Activated B cell treated with CpG ODN at 0.5 μM for 24 hours (primary cell): Measurements from ENCODE around the gene GFAP. TPM values are rescaled to one million over a fixed set of nuclear protein-coding genes. Genes with fewer than 3 reads are reported as not detected.

Experiments
- ATAC-seq: fragments of 200-7000 bp; cut with Tn5 transposase; one replicate; pipeline ENCODE4 v1.10.0; 2021; ENCODE audit warnings: low read depth, mild to moderate bottlenecking, moderate library complexity
- CTCF ChIA-PET: fragments of 350-600 bp; sonication (Branson Sonifier 250); formaldehyde crosslinking; loops from one replicate; lab custom pipeline; 2021; ENCODE audit warnings: antibody characterized with exemption; lab: Charles Lee
- POLR2A ChIA-PET: fragments of 350-600 bp; sonication (Branson Sonifier 250); formaldehyde crosslinking; loops from one replicate; lab custom pipeline; 2021; ENCODE audit warnings: antibody characterized with exemption; lab: Charles Lee
- DNase-seq: peaks from one replicate; pipeline ENCODE4 v3.0.0; 2022
- H3K27ac Mint-ChIP-seq: one replicate; pipeline ENCODE4 v1.8.0; 2020; ENCODE audit warnings: mixed read lengths
- H3K27me3 Mint-ChIP-seq: one replicate; pipeline ENCODE4 v1.8.0; 2021; ENCODE audit warnings: mixed read lengths
- H3K36me3 Mint-ChIP-seq: one replicate; pipeline ENCODE4 v1.8.0; 2021; ENCODE audit warnings: low read depth, mixed read lengths
- H3K4me1 Mint-ChIP-seq: one replicate; pipeline ENCODE4 v1.8.0; 2021; ENCODE audit warnings: mixed read lengths
- H3K4me3 Mint-ChIP-seq: one replicate; pipeline ENCODE4 v1.8.0; 2020; ENCODE audit warnings: mild to moderate bottlenecking, mixed read lengths
- H3K9me3 Mint-ChIP-seq: one replicate; pipeline ENCODE4 v1.8.0; 2020; ENCODE audit warnings: mixed read lengths
- intact Hi-C: fragments of 100-400 bp; cut with micrococcal nuclease; formaldehyde crosslinking; loops from one replicate; pipeline ENCODE4 v1.15.1; 2024
- total RNA-seq: library from RNA; stranded (reverse); gene quantifications from 2 replicates; pipeline ENCODE4 v1.2.3, GENCODE V29; 2022
- TF ChIP-seq, protein P1 (sequence below): fragments of 200-600 bp; IDR thresholded peaks from one replicate; pipeline ENCODE4 v1.8.0; 2022; ENCODE audit warnings: antibody characterized with exemption, mild to moderate bottlenecking

The GFAP gene
- total RNA-seq, 1 donor from 2014 or later: not detected

GRCh38 chr17:44905006-44906000, 10.0 kb downstream of the GFAP start:
- DNase-seq (no peak), ATAC-seq (no peak)
- H3K4me3 Mint-ChIP-seq: no peak overlapping the region
- H3K27me3 Mint-ChIP-seq: peaks cover 4% of the 10 kb centered on the region
- H3K27ac Mint-ChIP-seq: no peak overlapping the region
- intact Hi-C loops: no loop called here
- no peaks in the 10 kb centered on the region for H3K9me3 Mint-ChIP-seq
- TF ChIP-seq, protein P1, sequence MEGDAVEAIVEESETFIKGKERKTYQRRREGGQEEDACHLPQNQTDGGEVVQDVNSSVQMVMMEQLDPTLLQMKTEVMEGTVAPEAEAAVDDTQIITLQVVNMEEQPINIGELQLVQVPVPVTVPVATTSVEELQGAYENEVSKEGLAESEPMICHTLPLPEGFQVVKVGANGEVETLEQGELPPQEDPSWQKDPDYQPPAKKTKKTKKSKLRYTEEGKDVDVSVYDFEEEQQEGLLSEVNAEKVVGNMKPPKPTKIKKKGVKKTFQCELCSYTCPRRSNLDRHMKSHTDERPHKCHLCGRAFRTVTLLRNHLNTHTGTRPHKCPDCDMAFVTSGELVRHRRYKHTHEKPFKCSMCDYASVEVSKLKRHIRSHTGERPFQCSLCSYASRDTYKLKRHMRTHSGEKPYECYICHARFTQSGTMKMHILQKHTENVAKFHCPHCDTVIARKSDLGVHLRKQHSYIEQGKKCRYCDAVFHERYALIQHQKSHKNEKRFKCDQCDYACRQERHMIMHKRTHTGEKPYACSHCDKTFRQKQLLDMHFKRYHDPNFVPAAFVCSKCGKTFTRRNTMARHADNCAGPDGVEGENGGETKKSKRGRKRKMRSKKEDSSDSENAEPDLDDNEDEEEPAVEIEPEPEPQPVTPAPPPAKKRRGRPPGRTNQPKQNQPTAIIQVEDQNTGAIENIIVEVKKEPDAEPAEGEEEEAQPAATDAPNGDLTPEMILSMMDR: no peak
- ChIA-PET CTCF (no interaction called here), POLR2A (interaction anchor here (0.5 kb wide), 1 partner anchor 196 kb away, joined by 12 read pairs; no protein-coding TSS in a partner anchor)
- peaks cover 2% of the 10 kb centered on the region for H3K4me1 Mint-ChIP-seq
- no peaks in the 10 kb centered on the region for H3K36me3 Mint-ChIP-seq

DNA sequence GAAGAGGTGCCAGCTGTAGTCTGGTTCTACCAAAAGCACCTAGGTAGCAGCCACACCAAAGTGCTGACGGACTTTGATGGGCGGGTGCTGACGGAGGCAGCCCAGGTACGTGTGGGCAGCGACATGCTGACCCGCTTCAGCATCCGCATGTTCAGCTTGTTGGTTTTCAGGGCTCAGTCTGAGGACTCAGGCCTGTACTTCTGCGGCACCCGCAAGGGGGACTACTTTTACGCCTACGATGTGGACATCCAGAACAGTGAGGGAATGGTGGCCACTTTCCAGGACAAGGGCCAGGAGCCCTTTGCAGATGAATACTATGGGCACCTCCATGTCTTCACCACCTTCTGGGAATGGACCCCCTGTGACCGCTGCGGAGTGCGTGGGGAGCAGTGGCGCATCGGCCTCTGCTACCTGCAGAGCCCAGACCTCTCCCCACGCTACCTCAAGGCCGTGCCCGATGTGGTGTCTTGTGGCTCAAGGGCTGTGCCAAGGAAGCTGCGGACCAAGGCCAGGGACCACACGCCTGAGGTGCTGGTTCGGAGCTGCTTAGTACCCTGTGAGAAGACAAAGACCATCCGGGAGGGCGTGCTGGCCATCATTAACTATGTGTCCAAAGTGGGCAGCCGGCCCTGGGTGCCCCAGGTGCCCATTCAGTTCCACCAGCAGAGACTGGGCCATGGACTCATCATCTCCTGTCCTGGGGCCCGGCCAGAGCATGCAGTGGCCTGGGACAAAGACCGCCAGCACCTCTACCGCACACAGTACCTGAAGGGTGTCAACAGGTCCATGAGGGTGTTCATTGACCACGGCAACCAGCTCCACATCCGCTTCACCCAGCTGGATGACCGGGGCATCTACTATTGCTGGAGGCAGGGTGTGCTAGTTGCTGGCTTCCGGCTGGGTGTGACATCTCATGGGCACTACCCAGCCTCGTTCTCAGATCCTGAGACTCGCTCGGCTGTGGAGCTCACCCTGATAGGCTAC, 11.0 kb downstream of the GFAP start:
- ATAC-seq (no peak), DNase-seq (no peak)
- Mint-ChIP-seq H3K9me3 (no peaks in the 10 kb centered on the region), H3K4me1 (peaks cover 9% of the 10 kb centered on the region), H3K36me3 (peaks cover 2% of the 10 kb centered on the region), H3K27ac (no peak overlapping the region), H3K27me3 (peaks cover 4% of the 10 kb centered on the region), H3K4me3 (no peak overlapping the region)
- intact Hi-C loops: no loop called here
- ChIA-PET CTCF (no interaction called here), POLR2A (interaction anchor here (0.5 kb wide), 2 partner anchors 197 to 425 kb away, joined by 6 to 12 read pairs; no protein-coding TSS in a partner anchor)
- TF ChIP-seq, protein P1: no peak

- TF ChIP-seq, protein P1: no peak
- intact Hi-C loops: no loop called here
- H3K4me3 Mint-ChIP-seq: no peak overlapping the region
- H3K9me3 Mint-ChIP-seq: no peaks in the 10 kb centered on the region
- peaks cover 4% of the 10 kb centered on the region for H3K27me3 Mint-ChIP-seq
- H3K27ac Mint-ChIP-seq: no peak overlapping the region
- H3K36me3 Mint-ChIP-seq: peaks cover 10% of the 10 kb centered on the region
- POLR2A ChIA-PET: no interaction called here
- ATAC-seq (no peak), DNase-seq (no peak)
- peaks cover 18% of the 10 kb centered on the region for H3K4me1 Mint-ChIP-seq
- CTCF ChIA-PET: no interaction called here
Measured at GRCh38 chr17:44903012-44903685, 12.2 kb downstream of the GFAP start.

DNA sequence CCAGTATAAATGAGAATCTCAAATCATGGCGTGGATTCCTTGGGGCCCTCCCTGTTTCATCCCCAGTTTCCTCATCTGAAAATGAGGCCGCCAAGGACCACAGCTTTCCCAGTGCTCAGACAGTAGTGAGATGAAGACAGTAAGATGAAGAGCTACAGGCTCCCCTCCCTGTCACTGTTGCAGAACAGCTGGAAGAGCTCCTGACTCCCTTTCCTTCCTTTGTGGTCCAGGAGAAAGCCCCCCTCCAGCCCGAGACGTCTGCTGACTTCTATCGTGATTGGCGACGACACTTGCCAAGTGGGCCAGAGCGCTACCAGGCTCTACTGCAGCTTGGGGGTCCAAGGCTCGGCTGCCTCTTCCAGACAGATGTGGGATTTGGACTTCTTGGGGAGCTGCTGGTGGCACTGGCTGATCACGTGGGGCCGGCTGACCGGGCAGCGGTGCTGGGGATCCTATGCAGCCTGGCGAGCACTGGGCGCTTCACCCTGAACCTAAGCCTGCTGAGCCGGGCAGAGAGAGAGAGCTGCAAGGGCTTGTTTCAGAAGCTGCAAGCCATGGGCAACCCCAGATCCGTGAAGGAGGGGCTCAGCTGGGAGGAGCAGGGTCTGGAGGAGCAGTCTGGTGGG, 13.1 kb downstream of the GFAP start:
- peaks cover 19% of the 10 kb centered on the region for H3K4me1 Mint-ChIP-seq
- intact Hi-C loops: no loop called here
- no peak overlapping the region for H3K27ac Mint-ChIP-seq
- DNase-seq (no peak), ATAC-seq (no peak)
- H3K27me3 Mint-ChIP-seq: peaks cover 4% of the 10 kb centered on the region
- H3K36me3 Mint-ChIP-seq: peaks cover 10% of the 10 kb centered on the region
- TF ChIP-seq, protein P1: no peak
- ChIA-PET CTCF (no interaction called here), POLR2A (no interaction called here)
- no peak overlapping the region for H3K4me3 Mint-ChIP-seq
- no peaks in the 10 kb centered on the region for H3K9me3 Mint-ChIP-seq
